Retinal pigment epithelial cell (primary cell): ENCODE measurements around the gene ADORA2A.

ENCODE experiments used
- DNase-seq: peaks from one replicate; pipeline ENCODE4 v3.0.0-alpha.2; 2010; ENCODE audit warnings: low read depth
- H3K4me3 ChIP-seq: 2 replicates; pipeline ENCODE4 v1.5.1; 2011; ENCODE audit warnings: mild to moderate bottlenecking, low read length, control low read depth, moderate library complexity
- TF ChIP-seq, protein P1 (sequence below): conservative IDR thresholded peaks from 2 replicates; pipeline ENCODE4 v1.5.1; 2011; ENCODE audit warnings: low read depth, low read length, control low read depth, inconsistent platforms

ADORA2A gene

DNA sequence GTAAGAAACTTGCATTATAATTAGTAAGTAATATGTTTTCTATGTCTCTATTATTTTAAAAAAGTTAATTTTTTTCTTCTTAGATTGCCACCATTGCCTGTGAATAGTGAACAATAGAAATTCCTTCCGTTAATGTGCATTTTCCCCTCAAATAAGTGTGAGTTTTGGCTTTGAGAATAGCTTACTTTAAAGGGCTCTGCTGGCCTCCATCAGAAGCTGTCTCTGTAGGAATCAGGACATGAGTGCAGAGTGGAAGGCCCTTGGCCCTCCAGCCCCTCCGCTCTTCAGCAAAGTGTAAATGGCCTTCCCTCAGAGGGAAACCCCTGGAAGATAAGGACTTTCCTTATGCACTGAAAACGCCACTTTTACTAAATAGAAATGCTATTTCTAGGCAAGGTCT is 24.1 kb upstream of the ADORA2A start:
- H3K4me3 ChIP-seq, result no peak overlapping the region
- no peak for DNase-seq
- TF ChIP-seq, protein P1, sequence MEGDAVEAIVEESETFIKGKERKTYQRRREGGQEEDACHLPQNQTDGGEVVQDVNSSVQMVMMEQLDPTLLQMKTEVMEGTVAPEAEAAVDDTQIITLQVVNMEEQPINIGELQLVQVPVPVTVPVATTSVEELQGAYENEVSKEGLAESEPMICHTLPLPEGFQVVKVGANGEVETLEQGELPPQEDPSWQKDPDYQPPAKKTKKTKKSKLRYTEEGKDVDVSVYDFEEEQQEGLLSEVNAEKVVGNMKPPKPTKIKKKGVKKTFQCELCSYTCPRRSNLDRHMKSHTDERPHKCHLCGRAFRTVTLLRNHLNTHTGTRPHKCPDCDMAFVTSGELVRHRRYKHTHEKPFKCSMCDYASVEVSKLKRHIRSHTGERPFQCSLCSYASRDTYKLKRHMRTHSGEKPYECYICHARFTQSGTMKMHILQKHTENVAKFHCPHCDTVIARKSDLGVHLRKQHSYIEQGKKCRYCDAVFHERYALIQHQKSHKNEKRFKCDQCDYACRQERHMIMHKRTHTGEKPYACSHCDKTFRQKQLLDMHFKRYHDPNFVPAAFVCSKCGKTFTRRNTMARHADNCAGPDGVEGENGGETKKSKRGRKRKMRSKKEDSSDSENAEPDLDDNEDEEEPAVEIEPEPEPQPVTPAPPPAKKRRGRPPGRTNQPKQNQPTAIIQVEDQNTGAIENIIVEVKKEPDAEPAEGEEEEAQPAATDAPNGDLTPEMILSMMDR, result no peak

DNA sequence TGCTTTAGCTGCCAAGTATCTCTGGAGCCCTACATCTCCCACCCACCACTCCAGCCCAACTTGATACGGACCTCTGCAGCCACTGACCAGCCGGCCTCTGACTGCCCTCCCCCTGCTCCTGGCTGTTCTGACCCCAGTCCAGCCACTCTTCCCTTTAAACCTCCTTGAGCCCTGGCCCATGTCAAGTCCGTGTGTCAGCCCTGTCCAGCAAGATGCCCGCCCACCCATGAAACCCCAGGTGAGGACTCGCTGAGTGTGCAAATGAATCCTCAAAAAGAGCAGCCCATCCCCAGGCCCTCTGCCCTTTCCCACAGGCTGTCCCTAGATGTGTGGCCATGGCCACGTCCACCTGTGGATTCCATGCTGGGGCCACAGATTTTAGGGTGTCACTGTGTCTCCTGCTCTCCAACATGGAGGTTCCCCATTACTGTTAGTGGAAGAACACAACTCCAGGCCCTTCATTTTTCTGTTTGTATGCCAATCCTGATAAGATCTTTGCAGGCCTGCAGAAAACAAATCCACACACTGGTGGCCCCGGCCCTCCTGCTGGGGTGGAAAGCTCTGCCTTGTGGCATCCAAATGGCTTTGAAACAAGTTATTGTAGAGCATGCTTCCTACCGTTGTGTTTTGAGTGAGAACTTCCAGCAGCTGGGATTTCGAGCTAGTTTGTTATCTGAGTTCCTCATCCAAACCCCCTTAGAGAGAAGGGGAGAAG is 22.7 kb upstream of the ADORA2A start:
- TF ChIP-seq, protein P1, result no peak
- DNase-seq, result no peak
- H3K4me3 ChIP-seq, result no peak overlapping the region

GRCh38 chr22:24405631-24406321 is 21.6 kb upstream of the ADORA2A start:
- no peak for DNase-seq
- H3K4me3 ChIP-seq, result no peak overlapping the region
- TF ChIP-seq, protein P1, result no peak

DNA sequence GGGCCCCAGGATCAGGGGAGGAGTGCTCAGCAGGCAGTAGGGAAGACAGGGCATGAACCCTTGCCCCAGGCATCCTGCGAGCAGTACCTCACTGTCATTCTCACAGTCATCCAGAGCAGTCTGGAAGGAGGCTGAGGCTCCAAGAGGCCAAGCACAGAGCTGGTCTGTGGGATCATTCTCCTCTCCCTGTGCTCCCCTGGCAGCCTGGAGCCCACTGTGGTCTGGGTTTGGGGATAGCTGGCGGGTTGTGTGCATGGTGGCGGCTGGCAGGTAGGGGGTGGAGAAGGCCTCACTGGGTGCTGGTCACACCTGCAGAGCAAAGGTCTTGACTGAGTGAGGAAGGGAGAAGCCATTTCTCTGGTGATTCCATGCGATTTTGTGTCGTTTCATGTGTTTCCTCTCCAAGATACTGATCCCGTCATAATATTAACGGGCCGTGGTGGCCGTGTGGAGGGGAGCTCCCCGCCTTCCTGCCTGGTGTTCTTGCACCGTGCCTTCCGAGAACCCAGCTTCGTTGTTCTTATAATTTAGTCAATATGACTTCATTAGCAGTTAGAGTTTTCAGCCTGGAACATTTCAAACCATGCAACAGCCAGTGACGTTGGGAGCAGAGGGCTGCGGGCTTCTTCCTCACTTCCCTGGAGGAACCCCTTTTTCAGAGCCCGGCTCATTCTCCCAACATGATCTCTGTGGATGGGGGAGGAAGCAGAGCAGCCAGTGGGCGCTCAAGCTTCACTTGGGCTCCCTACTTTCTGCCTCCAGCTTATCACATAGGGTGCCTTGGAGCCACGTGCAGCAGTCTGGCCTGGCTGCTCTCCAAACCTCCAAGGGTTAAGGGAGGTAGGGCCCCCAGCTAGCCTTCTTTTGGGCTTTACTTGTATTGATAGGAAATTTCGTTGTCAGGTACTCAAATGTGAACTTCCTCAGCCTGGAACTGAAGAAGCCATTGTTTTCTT is 20.8 kb upstream of the ADORA2A start:
- TF ChIP-seq, protein P1, result no peak
- no peak for DNase-seq
- no peak overlapping the region for H3K4me3 ChIP-seq

GRCh38 chr22:24407278-24407665 is 20.1 kb upstream of the ADORA2A start:
- no peak overlapping the region for H3K4me3 ChIP-seq
- DNase-seq, result no peak
- TF ChIP-seq, protein P1, result no peak

GRCh38 chr22:24407884-24408283 is 19.5 kb upstream of the ADORA2A start:
- H3K4me3 ChIP-seq, result no peak overlapping the region
- no peak for DNase-seq
- TF ChIP-seq, protein P1, result no peak
